GM12878 (cell line): ENCODE results near the gene CDH2.

Experiments
- CTCF ChIP-seq, 3 experiments: IDR thresholded peaks in 2 of 3; conservative IDR thresholded peaks in 1 of 3; 2 replicates each; pipeline ENCODE4 v1.5.1; 2011; ENCODE audit warnings: low read depth in 3 of 3, low read length in 3 of 3, mild to moderate bottlenecking in 3 of 3, control low read depth in 2 of 3, moderate library complexity in 2 of 3, inconsistent platforms in 1 of 3, mixed read lengths in 1 of 3; ENCODE audit not compliant: control insufficient read depth in 2 of 3, insufficient read depth in 1 of 3; ENCODE audit errors: extremely low read depth in 1 of 3
- EP300 ChIP-seq, 2 experiments: fragments of 150-350 bp in 1 of 2; IDR thresholded peaks; 2 replicates each; pipeline ENCODE4 v1.6.1; 2011 to 2012; ENCODE audit warnings: low read depth in 2 of 2, low read length in 2 of 2, borderline replicate concordance in 1 of 2, improper control_type of control experiment in 1 of 2, inconsistent platforms in 1 of 2; ENCODE audit not compliant: control insufficient read depth in 1 of 2
- EZH2 ChIP-seq: IDR thresholded peaks from 2 replicates; pipeline ENCODE4 v1.6.1; 2012; ENCODE audit warnings: low read depth, mild to moderate bottlenecking, control low read depth, inconsistent platforms, low read length, borderline replicate concordance; ENCODE audit not compliant: control insufficient read depth
- FOS ChIP-seq: IDR thresholded peaks from 3 replicates; pipeline ENCODE4 v1.6.1; 2011; ENCODE audit warnings: borderline replicate concordance; ENCODE audit not compliant: insufficient read length; ENCODE audit errors: extremely low read depth
- MXI1 ChIP-seq: fragments of 150-350 bp; IDR thresholded peaks from 2 replicates; pipeline ENCODE4 v1.6.1; 2011; ENCODE audit warnings: low read depth, mild to moderate bottlenecking, inconsistent platforms, low read length, improper control_type of control experiment
- NFYB ChIP-seq: IDR thresholded peaks from 2 replicates; pipeline ENCODE4 v1.6.1; 2011; ENCODE audit warnings: low read depth, mild to moderate bottlenecking, low read length, improper control_type of control experiment, moderate library complexity; ENCODE audit not compliant: insufficient read depth
- RAD21 ChIP-seq: IDR thresholded peaks from 2 replicates; pipeline ENCODE4 v1.6.1; 2011; ENCODE audit warnings: mild to moderate bottlenecking, low read depth, low read length, moderate library complexity; ENCODE audit not compliant: insufficient read depth
- RFX5 ChIP-seq: IDR thresholded peaks from 2 replicates; pipeline ENCODE4 v1.6.1; 2011; ENCODE audit warnings: low read depth, low read length, improper control_type of control experiment
- TF ChIP-seq, protein P1 (sequence below): fragments of 450-650 bp; formaldehyde crosslinking; IDR thresholded peaks from 2 replicates; pipeline ENCODE4 v1.4.0; 2022; ENCODE audit warnings: mild to moderate bottlenecking, moderate library complexity

- TF ChIP-seq MXI1: no peak
- no peak for TF ChIP-seq EZH2
- TF ChIP-seq, protein P1, sequence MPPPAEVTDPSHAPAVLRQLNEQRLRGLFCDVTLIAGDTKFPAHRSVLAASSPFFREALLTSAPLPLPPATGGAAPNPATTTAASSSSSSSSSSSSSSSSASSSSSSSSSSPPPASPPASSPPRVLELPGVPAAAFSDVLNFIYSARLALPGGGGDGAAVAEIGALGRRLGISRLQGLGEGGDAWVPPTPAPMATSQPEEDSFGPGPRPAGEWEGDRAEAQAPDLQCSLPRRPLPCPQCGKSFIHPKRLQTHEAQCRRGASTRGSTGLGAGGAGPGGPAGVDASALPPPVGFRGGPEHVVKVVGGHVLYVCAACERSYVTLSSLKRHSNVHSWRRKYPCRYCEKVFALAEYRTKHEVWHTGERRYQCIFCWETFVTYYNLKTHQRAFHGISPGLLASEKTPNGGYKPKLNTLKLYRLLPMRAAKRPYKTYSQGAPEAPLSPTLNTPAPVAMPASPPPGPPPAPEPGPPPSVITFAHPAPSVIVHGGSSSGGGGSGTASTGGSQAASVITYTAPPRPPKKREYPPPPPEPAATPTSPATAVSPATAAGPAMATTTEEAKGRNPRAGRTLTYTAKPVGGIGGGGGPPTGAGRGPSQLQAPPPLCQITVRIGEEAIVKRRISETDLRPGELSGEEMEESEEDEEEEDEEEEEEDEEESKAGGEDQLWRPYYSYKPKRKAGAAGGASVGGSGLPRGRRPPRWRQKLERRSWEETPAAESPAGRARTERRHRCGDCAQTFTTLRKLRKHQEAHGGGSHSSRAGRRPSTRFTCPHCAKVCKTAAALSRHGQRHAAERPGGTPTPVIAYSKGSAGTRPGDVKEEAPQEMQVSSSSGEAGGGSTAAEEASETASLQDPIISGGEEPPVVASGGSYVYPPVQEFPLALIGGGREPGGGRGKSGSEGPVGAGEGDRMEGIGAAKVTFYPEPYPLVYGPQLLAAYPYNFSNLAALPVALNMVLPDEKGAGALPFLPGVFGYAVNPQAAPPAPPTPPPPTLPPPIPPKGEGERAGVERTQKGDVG (CRISPR knock-in tag): no peak
- no peak for TF ChIP-seq RAD21
- TF ChIP-seq EP300 (IDR thresholded peaks at IDR 0.05; ENCODE audit: borderline replicate concordance in 1 of 2, control insufficient read depth in 1 of 2, low read depth in 2 of 2, low read length in 2 of 2): no peak
- no peak for TF ChIP-seq FOS
- no peak for TF ChIP-seq NFYB
- TF ChIP-seq CTCF (IDR thresholded peaks at IDR 0.05 in 2 of 3, conservative IDR thresholded peaks at IDR 0.05 in 1 of 3; ENCODE audit: control insufficient read depth in 2 of 3, extremely low read depth in 1 of 3, insufficient read depth in 1 of 3, low read depth in 3 of 3, low read length in 3 of 3): no peak
- no peak for TF ChIP-seq RFX5
Observed at GRCh38 chr18:28039078-28039477, 137.9 kb downstream of the CDH2 start.
